ENCODE results near the gene C1orf198.

- TF ChIP-seq CTCF (IDR thresholded peaks at IDR 0.05 in 2 of 3, conservative IDR thresholded peaks at IDR 0.05 in 1 of 3; ENCODE audit: borderline replicate concordance in 1 of 3, insufficient read depth in 1 of 3, low read depth in 2 of 3, low read length in 2 of 3) = no peak
- no peak for TF ChIP-seq SP1 (IDR thresholded peaks at IDR 0.05; ENCODE audit: low read depth)
- no peak for TF ChIP-seq EZH2phosphoT487 (IDR thresholded peaks at IDR 0.05; ENCODE audit: borderline replicate concordance)
- no peak for TF ChIP-seq TCF7L2 (IDR thresholded peaks at IDR 0.05; ENCODE audit: borderline replicate concordance, extremely low read depth, insufficient read depth, insufficient read length)
- TF ChIP-seq POLR2AphosphoS5 (IDR thresholded peaks at IDR 0.05; ENCODE audit: low read depth, low read length) = no peak
- no peak for TF ChIP-seq ZFX (IDR thresholded peaks at IDR 0.05)
- no peak for TF ChIP-seq EZH2 (IDR thresholded peaks at IDR 0.05)
Measured at GRCh38 chr1:230818901-230819300, 49.4 kb downstream of the C1orf198 start.

All from HCT116 (cell line).